B cell (primary cell): Measurements from ENCODE around the gene TRIM50. TPM values are rescaled to one million over a fixed set of nuclear protein-coding genes. Genes with fewer than 3 reads are reported as not detected.

Experiments
- ATAC-seq: fragments of 200-7000 bp; cut with Tn5 transposase; one replicate; pipeline ENCODE4 v1.10.0; 2021; ENCODE audit warnings: low read depth, mild to moderate bottlenecking, moderate number of reproducible peaks, moderate library complexity
- CTCF ChIA-PET: fragments of 350-600 bp; sonication (Branson Sonifier 250); formaldehyde crosslinking; loops from one replicate; lab custom pipeline; 2021; ENCODE audit warnings: antibody characterized with exemption, inconsistent platforms; lab: Charles Lee
- POLR2A ChIA-PET: fragments of 350-600 bp; sonication (Branson Sonifier 250); formaldehyde crosslinking; loops from one replicate; lab custom pipeline; 2021; ENCODE audit warnings: antibody characterized with exemption; lab: Charles Lee
- DNase-seq: peaks from one replicate; pipeline ENCODE4 v3.0.0; 2013
- H2AFZ ChIP-seq: 2 replicates; pipeline ENCODE4 v1.6.1; 2012; ENCODE audit warnings: mild to moderate bottlenecking, low read depth, low read length; ENCODE audit not compliant: insufficient read depth, poor library complexity, severe bottlenecking
- H3K27ac ChIP-seq, 2 donors: 1 replicate in 1 of 2; 2 replicates in 1 of 2; pipeline ENCODE4 v1.5.1; 2012 to 2013; ENCODE audit warnings: low read length in 2 of 2, mild to moderate bottlenecking in 2 of 2, moderate library complexity in 1 of 2
- H3K27me3 ChIP-seq, 4 experiments: fragments of 200-600 bp in 1 of 4; sonication (generic) in 1 of 4; replicated peaks in 1 of 4; 1 replicate in 2 of 4; 2 replicates in 2 of 4; pipeline versions ENCODE4 v1.6.1 to v1.7.0; 2013 to 2016; ENCODE audit warnings: low read length in 3 of 4, mild to moderate bottlenecking in 2 of 4, mixed read lengths in 1 of 4, moderate library complexity in 1 of 4; ENCODE audit not compliant: insufficient read depth in 4 of 4, control insufficient read depth in 3 of 4; ENCODE audit errors: control extremely low read depth in 1 of 4
- H3K36me3 ChIP-seq, 2 experiments: replicated peaks in 1 of 2; 1 replicate in 1 of 2; 2 replicates in 1 of 2; pipeline versions ENCODE4 v1.6.1 to v1.7.1; 2013; ENCODE audit warnings: low read length in 1 of 2; ENCODE audit not compliant: insufficient read depth in 2 of 2, control insufficient read depth in 1 of 2; ENCODE audit errors: control extremely low read depth in 1 of 2, extremely low read depth in 1 of 2
- H3K4me1 ChIP-seq, 2 donors: fragments of 200-600 bp in 1 of 2; sonication (generic) in 1 of 2; 1 replicate in 1 of 2; 2 replicates in 1 of 2; pipeline versions ENCODE4 v1.5.1 to v1.6.1; 2013 to 2017; ENCODE audit warnings: low read length in 2 of 2; ENCODE audit not compliant: control insufficient read depth in 2 of 2, insufficient read depth in 2 of 2
- H3K4me2 ChIP-seq: replicated peaks from 2 replicates; pipeline ENCODE3; 2012; ENCODE audit warnings: mild to moderate bottlenecking, low read depth, low read length; ENCODE audit not compliant: poor library complexity, severe bottlenecking
- H3K4me3 ChIP-seq, 5 experiments: fragments of 200-600 bp in 1 of 5; sonication (generic) in 1 of 5; 1 replicate in 3 of 5; 2 replicates in 2 of 5; pipeline versions ENCODE4 v1.5.1 to v1.7.0; 2011 to 2016; ENCODE audit warnings: low read length in 4 of 5, mild to moderate bottlenecking in 4 of 5, low read depth in 2 of 5, control low read depth in 1 of 5, moderate library complexity in 1 of 5; ENCODE audit not compliant: insufficient read depth in 1 of 5; ENCODE audit errors: control extremely low read depth in 1 of 5, extremely low read depth in 1 of 5
- H3K79me2 ChIP-seq: fragments of 200-600 bp; sonication (generic); one replicate; pipeline ENCODE4 v1.6.0; 2016; ENCODE audit warnings: low read length; ENCODE audit not compliant: control insufficient read depth, insufficient read depth
- H3K9ac ChIP-seq: fragments of 200-600 bp; sonication (generic); 2 replicates; pipeline ENCODE4 v1.6.1; 2017; ENCODE audit warnings: mild to moderate bottlenecking, low read length, moderate library complexity
- H3K9me3 ChIP-seq, 3 donors: one replicate each; pipeline versions ENCODE4 v1.6.1 to v1.7.1; 2013; ENCODE audit warnings: low read length in 2 of 3; ENCODE audit not compliant: control insufficient read depth in 2 of 3, insufficient read depth in 1 of 3; ENCODE audit errors: control extremely low read depth in 1 of 3
- H4K20me1 ChIP-seq: 2 replicates; pipeline ENCODE4 v1.6.0; 2012; ENCODE audit warnings: mild to moderate bottlenecking, low read length; ENCODE audit not compliant: insufficient read depth, control insufficient read depth, poor library complexity, severe bottlenecking
- H3K27ac Mint-ChIP-seq: one replicate; pipeline ENCODE4 v1.8.0; 2021; ENCODE audit warnings: mixed read lengths
- H3K27me3 Mint-ChIP-seq: one replicate; pipeline ENCODE4 v1.8.0; 2021; ENCODE audit warnings: mixed read lengths
- H3K4me1 Mint-ChIP-seq: one replicate; pipeline ENCODE4 v1.8.0; 2021; ENCODE audit warnings: mixed read lengths
- H3K4me3 Mint-ChIP-seq: one replicate; pipeline ENCODE4 v1.8.0; 2021; ENCODE audit warnings: mixed read lengths
- H3K9me3 Mint-ChIP-seq: one replicate; pipeline ENCODE4 v1.8.0; 2022; ENCODE audit warnings: mixed read lengths; ENCODE audit not compliant: insufficient read depth
- EZH2 ChIP-seq: IDR thresholded peaks from 2 replicates; pipeline ENCODE4 v1.6.1; 2012; ENCODE audit warnings: borderline replicate concordance, low read depth, mild to moderate bottlenecking, moderate library complexity, low read length; ENCODE audit not compliant: insufficient read depth, poor library complexity, severe bottlenecking
- WGBS: methylation state at CpG from one replicate; pipeline ENCODE4 v1.1.5; 2013; ENCODE audit warnings: missing lambda C conversion rate; ENCODE audit not compliant: insufficient coverage; 5-methylcytosine and 5-hydroxymethylcytosine counted together
- intact Hi-C: fragments of 100-400 bp; cut with micrococcal nuclease; formaldehyde crosslinking; loops from one replicate; pipeline ENCODE4 v1.10.0; 2022
- polyA plus RNA-seq: library from polyadenylated mRNA; depleted of rRNA; stranded (reverse); fragments of >200 nt; gene quantifications from 2 replicates; pipeline ENCODE4 v1.2.3, GENCODE V29; 2012
- total RNA-seq, 2 donors: library from RNA; stranded (reverse); fragments of 120-200 nt in 1 of 2; gene quantifications; 1 replicate in 1 of 2; 2 replicates in 1 of 2; pipeline versions ENCODE4 v1.2.3 to v1.2.4, GENCODE V29; 2013 to 2022
- TF ChIP-seq, protein P1 (sequence below): fragments of 200-600 bp; IDR thresholded peaks from one replicate; pipeline ENCODE4 v1.8.0; 2022; ENCODE audit warnings: antibody characterized with exemption, mild to moderate bottlenecking

TRIM50 gene
- total and polyA plus RNA-seq, 2 donors (not counting 1 experiment from before 2014, with no cell fraction given): not detected

- no peak for DNase-seq
- no peaks in the 10 kb centered on the region for H3K79me2 ChIP-seq
- 100% methylated on average over 1 of the region's 6 CpGs for WGBS
- H3K9me3 ChIP-seq: peaks cover 0 to 4% (median 0%) of the 10 kb centered on the region in 3 donors
- H3K27me3 ChIP-seq: peaks cover 0 to 4% (median 0%) of the 10 kb centered on the region in 4 experiments
- no peak overlapping the region for H3K4me2 ChIP-seq
- no peak overlapping the region for H2AFZ ChIP-seq
- CTCF ChIA-PET: no interaction called here
- H3K9me3 Mint-ChIP-seq: peaks cover 4% of the 10 kb centered on the region
- no peak overlapping the region for H3K9ac ChIP-seq
- ATAC-seq: no peak
- H3K4me3 Mint-ChIP-seq: no peak overlapping the region
- H3K36me3 ChIP-seq: no peaks in the 10 kb centered on the region
- intact Hi-C loops: no loop called here
- peaks cover 0 to 4% of the 10 kb centered on the region in 2 donors for H3K4me1 ChIP-seq
- no peak overlapping the region for H3K27ac Mint-ChIP-seq
- H4K20me1 ChIP-seq: no peaks in the 10 kb centered on the region
- no peak overlapping the region for H3K4me3 ChIP-seq
- no peak for TF ChIP-seq EZH2
- TF ChIP-seq, protein P1, sequence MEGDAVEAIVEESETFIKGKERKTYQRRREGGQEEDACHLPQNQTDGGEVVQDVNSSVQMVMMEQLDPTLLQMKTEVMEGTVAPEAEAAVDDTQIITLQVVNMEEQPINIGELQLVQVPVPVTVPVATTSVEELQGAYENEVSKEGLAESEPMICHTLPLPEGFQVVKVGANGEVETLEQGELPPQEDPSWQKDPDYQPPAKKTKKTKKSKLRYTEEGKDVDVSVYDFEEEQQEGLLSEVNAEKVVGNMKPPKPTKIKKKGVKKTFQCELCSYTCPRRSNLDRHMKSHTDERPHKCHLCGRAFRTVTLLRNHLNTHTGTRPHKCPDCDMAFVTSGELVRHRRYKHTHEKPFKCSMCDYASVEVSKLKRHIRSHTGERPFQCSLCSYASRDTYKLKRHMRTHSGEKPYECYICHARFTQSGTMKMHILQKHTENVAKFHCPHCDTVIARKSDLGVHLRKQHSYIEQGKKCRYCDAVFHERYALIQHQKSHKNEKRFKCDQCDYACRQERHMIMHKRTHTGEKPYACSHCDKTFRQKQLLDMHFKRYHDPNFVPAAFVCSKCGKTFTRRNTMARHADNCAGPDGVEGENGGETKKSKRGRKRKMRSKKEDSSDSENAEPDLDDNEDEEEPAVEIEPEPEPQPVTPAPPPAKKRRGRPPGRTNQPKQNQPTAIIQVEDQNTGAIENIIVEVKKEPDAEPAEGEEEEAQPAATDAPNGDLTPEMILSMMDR: no peak
- H3K27me3 Mint-ChIP-seq: no peaks in the 10 kb centered on the region
- POLR2A ChIA-PET: no interaction called here
- peaks cover 4% of the 10 kb centered on the region for H3K4me1 Mint-ChIP-seq
- no peak overlapping the region for H3K27ac ChIP-seq
Observed at GRCh38 chr7:73353243-73353642, 25.4 kb upstream of the TRIM50 start.

- Histone ChIP-seq H3K4me1 (no peaks in the 10 kb centered on the region), H3K9me3 (peaks cover 0 to 4% (median 0%) of the 10 kb centered on the region in 3 donors), H2AFZ (no peak overlapping the region), H3K79me2 (no peaks in the 10 kb centered on the region), H3K9ac (no peak overlapping the region), H3K4me3 (no peak overlapping the region), H3K27ac (no peak overlapping the region), H3K4me2 (no peak overlapping the region), H3K36me3 (no peaks in the 10 kb centered on the region), H3K27me3 (no peaks in the 10 kb centered on the region), H4K20me1 (no peaks in the 10 kb centered on the region)
- POLR2A ChIA-PET: no interaction called here
- CTCF ChIA-PET: no interaction called here
- Mint-ChIP-seq H3K9me3 (peaks cover 4% of the 10 kb centered on the region), H3K27ac (no peak overlapping the region), H3K4me3 (no peak overlapping the region), H3K4me1 (no peaks in the 10 kb centered on the region), H3K27me3 (no peaks in the 10 kb centered on the region)
- ATAC-seq (no peak), DNase-seq (no peak)
- intact Hi-C loops: no loop called here
- no peak for TF ChIP-seq EZH2
- TF ChIP-seq, protein P1: no peak
- 93% methylated on average over 3 of the region's 3 CpGs for WGBS
Observed at GRCh38 chr7:73352784-73353183, 24.9 kb upstream of the TRIM50 start.
